Prostate gland (tissue), 2 donors: ENCODE results near the gene MAML3. TPM values are rescaled to one million over a fixed set of nuclear protein-coding genes. Genes with fewer than 3 reads are reported as not detected.
A peak's percentile ranks its signal among the peaks of the same experiment; 100 is the strongest.

Experiments
- DNase-seq: peaks from one replicate; pipeline ENCODE4 v3.0.0-alpha.2; 2019; ENCODE audit warnings: low spot score
- H3K27ac ChIP-seq, 2 donors: fragments of 200-600 bp; sonication (generic); 2 replicates each; pipeline ENCODE4 v1.5.1; 2017 to 2019
- H3K27me3 ChIP-seq: fragments of 200-600 bp; sonication (generic); replicated peaks from 2 replicates; pipeline ENCODE4 v1.5.1; 2019; ENCODE audit not compliant: insufficient read depth
- H3K36me3 ChIP-seq, 2 donors: fragments of 200-600 bp; sonication (generic); 1 replicate in 1 of 2; 2 replicates in 1 of 2; pipeline versions ENCODE4 v1.5.1 to v1.8.1; 2017 to 2019
- H3K4me1 ChIP-seq: fragments of 200-600 bp; sonication (generic); replicated peaks from 2 replicates; pipeline ENCODE4 v1.5.1; 2019
- H3K4me3 ChIP-seq, 2 donors: fragments of 200-600 bp; sonication (generic); 2 replicates each; pipeline ENCODE4 v1.5.1; 2017 to 2019
- H3K9me3 ChIP-seq: fragments of 200-600 bp; sonication (generic); 2 replicates; pipeline ENCODE4 v1.5.1; 2017
- POLR2A ChIP-seq: fragments of 450-650 bp; IDR thresholded peaks from one replicate; pipeline ENCODE4 v1.6.1; 2016; ENCODE audit warnings: antibody characterized with exemption, mild to moderate bottlenecking
- POLR2AphosphoS5 ChIP-seq: sonication (generic); formaldehyde crosslinking; IDR thresholded peaks from one replicate; pipeline ENCODE4 v1.6.1; 2017; ENCODE audit warnings: antibody characterized with exemption
- WGBS: methylation state at CpG from one replicate; pipeline ENCODE4 v1.1.5; 2018; 5-methylcytosine and 5-hydroxymethylcytosine counted together
- intact Hi-C: fragments of 100-400 bp; cut with DNase I; formaldehyde crosslinking; loops from one replicate; pipeline ENCODE4 v1.14.2; 2022
- total RNA-seq, 2 donors: library from RNA; depleted of rRNA; stranded (reverse); fragments of >200 nt; gene quantifications; one replicate each; pipeline ENCODE4 v1.1.0, GENCODE V29; 2016
- TF ChIP-seq, protein P1 (sequence below), 4 experiments: fragments of 200-600 bp in 2 of 4; fragments of 450-650 bp in 2 of 4; sonication (generic) in 2 of 4; IDR thresholded peaks; 1 replicate in 3 of 4; 2 replicates in 1 of 4; pipeline ENCODE4 v1.5.1; 2016 to 2019; ENCODE audit warnings: antibody characterized with exemption in 4 of 4, mild to moderate bottlenecking in 2 of 4, moderate library complexity in 2 of 4

The MAML3 gene
- total RNA-seq, 2 donors from 2014 or later: 15.0 to 30.6 TPM

DNA sequence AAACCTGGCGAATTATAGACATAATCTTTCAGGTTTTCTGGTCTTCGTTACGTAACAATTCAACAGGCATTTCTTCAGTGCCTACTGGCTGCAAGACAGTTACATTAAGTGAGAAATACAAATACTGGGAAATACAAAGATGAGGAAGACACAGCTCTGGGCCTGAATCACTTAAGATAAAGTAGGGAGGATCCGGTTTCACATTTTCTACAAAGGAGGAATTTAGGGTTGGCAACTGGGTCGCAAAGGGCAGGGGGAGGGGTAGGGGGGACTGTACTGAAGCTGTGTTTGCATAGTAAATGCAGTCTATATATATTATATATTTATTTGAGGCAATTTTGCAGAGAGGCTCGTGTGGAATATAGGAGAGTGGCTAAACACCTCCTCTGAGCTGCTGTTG lies 107.4 kb downstream of the MAML3 start:
- TF ChIP-seq POLR2A (no peak), POLR2AphosphoS5 (no peak)
- TF ChIP-seq, protein P1, sequence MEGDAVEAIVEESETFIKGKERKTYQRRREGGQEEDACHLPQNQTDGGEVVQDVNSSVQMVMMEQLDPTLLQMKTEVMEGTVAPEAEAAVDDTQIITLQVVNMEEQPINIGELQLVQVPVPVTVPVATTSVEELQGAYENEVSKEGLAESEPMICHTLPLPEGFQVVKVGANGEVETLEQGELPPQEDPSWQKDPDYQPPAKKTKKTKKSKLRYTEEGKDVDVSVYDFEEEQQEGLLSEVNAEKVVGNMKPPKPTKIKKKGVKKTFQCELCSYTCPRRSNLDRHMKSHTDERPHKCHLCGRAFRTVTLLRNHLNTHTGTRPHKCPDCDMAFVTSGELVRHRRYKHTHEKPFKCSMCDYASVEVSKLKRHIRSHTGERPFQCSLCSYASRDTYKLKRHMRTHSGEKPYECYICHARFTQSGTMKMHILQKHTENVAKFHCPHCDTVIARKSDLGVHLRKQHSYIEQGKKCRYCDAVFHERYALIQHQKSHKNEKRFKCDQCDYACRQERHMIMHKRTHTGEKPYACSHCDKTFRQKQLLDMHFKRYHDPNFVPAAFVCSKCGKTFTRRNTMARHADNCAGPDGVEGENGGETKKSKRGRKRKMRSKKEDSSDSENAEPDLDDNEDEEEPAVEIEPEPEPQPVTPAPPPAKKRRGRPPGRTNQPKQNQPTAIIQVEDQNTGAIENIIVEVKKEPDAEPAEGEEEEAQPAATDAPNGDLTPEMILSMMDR (IDR thresholded peaks at IDR 0.05): no peak
- no peak for DNase-seq
- 57% methylated on average over 6 of the region's 6 CpGs for WGBS
- intact Hi-C loops: loop anchor here (5.0 kb wide), 2 partner anchors 46 to 106 kb away; partner anchors contain the start of gene MAML3
- Histone ChIP-seq H3K27me3 (no peaks in the 10 kb centered on the region), H3K27ac (peak overlapping the region; percentile 69 to 78), H3K4me1 (no peaks in the 10 kb centered on the region), H3K36me3 (no peaks in the 10 kb centered on the region), H3K4me3 (no peak overlapping the region), H3K9me3 (no peaks in the 10 kb centered on the region)

DNA sequence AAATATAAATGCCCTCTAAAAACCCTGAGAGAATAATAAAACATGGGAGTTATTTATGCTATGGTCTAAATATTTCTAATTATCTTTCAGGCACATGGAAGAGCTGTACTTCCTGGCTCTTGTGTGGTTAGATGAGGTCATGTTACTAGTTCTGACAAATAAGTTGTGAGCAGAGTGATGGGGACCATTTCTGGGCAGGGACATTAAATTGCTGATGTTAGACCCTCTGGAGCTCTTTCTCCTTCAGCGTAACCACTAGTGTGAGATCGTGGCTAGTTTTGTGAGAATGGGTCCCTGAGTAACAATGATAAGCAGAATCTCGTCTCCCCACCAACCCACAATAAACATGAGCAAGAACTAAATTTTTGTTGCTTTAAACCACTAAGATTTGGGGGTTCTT lies 108.0 kb downstream of the MAML3 start:
- H3K9me3 ChIP-seq: no peaks in the 10 kb centered on the region
- H3K36me3 ChIP-seq: no peaks in the 10 kb centered on the region
- no peaks in the 10 kb centered on the region for H3K27me3 ChIP-seq
- no peak for TF ChIP-seq POLR2AphosphoS5
- no peak for TF ChIP-seq POLR2A
- TF ChIP-seq, protein P1 (IDR thresholded peaks at IDR 0.05): no peak
- no peak for DNase-seq
- intact Hi-C loops: loop anchor here (5.0 kb wide), 2 partner anchors 46 to 106 kb away; partner anchors contain the start of gene MAML3
- 98% methylated on average over 3 of the region's 3 CpGs for WGBS
- H3K4me3 ChIP-seq: no peak overlapping the region
- no peaks in the 10 kb centered on the region for H3K4me1 ChIP-seq
- no peak overlapping the region for H3K27ac ChIP-seq

DNA sequence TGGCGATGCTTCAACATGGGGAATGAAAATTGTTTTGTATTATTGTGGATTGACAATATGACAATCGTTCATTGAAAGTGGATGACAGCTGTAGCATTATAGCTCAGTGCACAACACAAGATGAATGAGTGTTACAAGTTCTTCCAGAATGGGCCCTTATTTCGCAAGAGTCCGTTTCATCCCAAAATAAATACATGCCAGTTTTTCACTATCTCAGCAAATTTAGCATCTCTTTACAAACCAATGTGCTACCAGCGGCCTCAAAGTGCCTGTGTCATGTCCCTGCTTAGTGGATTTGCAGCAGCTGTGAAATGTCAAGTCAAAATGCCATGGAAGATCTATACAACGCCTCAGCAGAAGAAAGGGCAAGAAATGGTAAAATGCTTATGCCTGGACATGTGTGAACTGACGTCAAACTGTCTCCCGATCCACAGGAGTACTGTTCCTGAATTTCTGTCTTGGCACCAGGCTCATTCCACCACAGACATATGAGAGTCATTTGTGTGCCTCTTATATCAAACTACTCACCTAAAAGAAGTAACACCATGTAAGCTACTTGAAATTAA lies 109.6 kb downstream of the MAML3 start:
- intact Hi-C loops: no loop called here
- no peak overlapping the region for H3K4me3 ChIP-seq
- 56% methylated on average over 8 of the region's 8 CpGs for WGBS
- H3K36me3 ChIP-seq: no peaks in the 10 kb centered on the region
- H3K9me3 ChIP-seq: no peaks in the 10 kb centered on the region
- no peak overlapping the region for H3K27ac ChIP-seq
- no peaks in the 10 kb centered on the region for H3K27me3 ChIP-seq
- TF ChIP-seq, protein P1 (IDR thresholded peaks at IDR 0.05): no peak
- TF ChIP-seq POLR2A (no peak), POLR2AphosphoS5 (no peak)
- H3K4me1 ChIP-seq: no peaks in the 10 kb centered on the region
- no peak for DNase-seq

DNA sequence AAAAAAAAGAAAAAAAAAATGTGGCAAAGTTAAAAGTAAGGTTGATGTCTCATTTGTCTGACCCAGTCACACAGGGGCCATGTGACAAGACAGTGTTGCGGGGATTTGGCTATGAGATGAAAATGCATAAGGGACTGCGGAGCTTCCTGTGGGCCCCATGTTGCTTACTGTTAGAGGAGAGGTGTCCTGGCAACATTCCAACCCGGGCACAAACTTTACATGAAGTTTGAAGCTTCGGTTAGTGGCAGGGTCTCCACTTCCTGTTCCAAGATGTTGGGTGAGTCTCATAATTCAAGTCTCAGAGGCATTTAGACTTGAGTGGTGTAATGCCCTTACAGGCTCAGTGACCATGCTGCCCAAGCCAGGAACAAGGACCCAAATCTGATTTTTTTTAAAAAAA lies 111.3 kb downstream of the MAML3 start:
- no peaks in the 10 kb centered on the region for H3K27me3 ChIP-seq
- DNase-seq: no peak
- H3K27ac ChIP-seq: no peak overlapping the region
- no peak for TF ChIP-seq POLR2AphosphoS5
- 60% methylated on average over 4 of the region's 4 CpGs for WGBS
- H3K4me1 ChIP-seq: no peaks in the 10 kb centered on the region
- H3K9me3 ChIP-seq: no peaks in the 10 kb centered on the region
- H3K36me3 ChIP-seq: no peaks in the 10 kb centered on the region
- H3K4me3 ChIP-seq: no peak overlapping the region
- intact Hi-C loops: no loop called here

DNA sequence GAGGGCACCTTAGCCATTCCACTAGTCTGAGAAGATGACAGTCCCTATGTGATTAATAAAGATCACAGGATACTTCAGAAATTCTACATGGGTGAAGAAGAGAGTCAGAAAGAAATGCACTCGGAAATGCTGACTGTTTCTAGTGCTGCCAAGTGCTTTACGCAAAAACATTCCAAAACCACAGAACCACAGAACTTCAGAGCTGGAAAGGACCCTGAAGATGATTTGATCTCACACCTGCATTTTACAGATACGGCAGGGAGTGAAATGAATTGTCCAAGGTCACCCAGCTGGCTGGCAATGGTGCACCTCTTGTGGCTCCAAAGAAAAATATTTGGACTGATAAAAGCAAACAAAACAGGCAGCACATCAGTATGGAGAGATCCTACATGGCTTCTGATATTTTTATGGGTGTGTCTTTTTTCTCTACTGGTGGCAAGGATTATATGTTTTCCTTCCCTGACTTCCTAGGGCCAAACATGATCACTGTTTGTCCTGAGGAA lies 115.9 kb downstream of the MAML3 start:
- no peaks in the 10 kb centered on the region for H3K36me3 ChIP-seq
- no peak overlapping the region for H3K4me3 ChIP-seq
- peak; percentile 31 for TF ChIP-seq POLR2AphosphoS5
- TF ChIP-seq, protein P1 (IDR thresholded peaks at IDR 0.05): no peak
- TF ChIP-seq POLR2A: no peak
- DNase-seq: no peak
- 72% methylated on average over 3 of the region's 3 CpGs for WGBS
- no peaks in the 10 kb centered on the region for H3K4me1 ChIP-seq
- H3K9me3 ChIP-seq: no peaks in the 10 kb centered on the region
- intact Hi-C loops: no loop called here
- peak overlapping the region in 1 of 2 donors; percentile 36 for H3K27ac ChIP-seq
- no peaks in the 10 kb centered on the region for H3K27me3 ChIP-seq
